HepG2 (cell line): ENCODE data around the gene TPD52L2.

Source experiments
- CBFB ChIP-seq: sonication (generic); formaldehyde crosslinking; IDR thresholded peaks from 2 replicates; pipeline ENCODE4 v1.4.0; 2020; ENCODE audit warnings: missing genetic modification reagents
- DPF2 ChIP-seq: sonication (generic); formaldehyde crosslinking; IDR thresholded peaks from 2 replicates; pipeline ENCODE4 v1.4.0; 2020; ENCODE audit warnings: mild to moderate bottlenecking, low read depth, missing genetic modification reagents, borderline replicate concordance
- EP300 ChIP-seq, 3 experiments: sonication (generic) in 1 of 3; formaldehyde crosslinking in 1 of 3; IDR thresholded peaks; 2 replicates each; pipeline versions ENCODE4 v1.5.1 to v1.6.1; 2011 to 2020; ENCODE audit warnings: low read depth in 2 of 3, low read length in 2 of 3, borderline replicate concordance in 1 of 3, improper control_type of control experiment in 1 of 3, mild to moderate bottlenecking in 1 of 3, missing genetic modification reagents in 1 of 3, moderate library complexity in 1 of 3
- IRX3 ChIP-seq: sonication (generic); formaldehyde crosslinking; IDR thresholded peaks from 2 replicates; pipeline ENCODE4 v1.8.1; 2023; ENCODE audit warnings: mild to moderate bottlenecking, low read depth, missing genetic modification reagents, borderline replicate concordance
- SPEN ChIP-seq: sonication (generic); formaldehyde crosslinking; IDR thresholded peaks from 2 replicates; pipeline ENCODE4 v1.5.1; 2020; ENCODE audit warnings: low read depth, mild to moderate bottlenecking, missing genetic modification reagents
- ZFX ChIP-seq: sonication (generic); formaldehyde crosslinking; IDR thresholded peaks from 2 replicates; pipeline ENCODE4 v1.4.0; 2020; ENCODE audit warnings: mild to moderate bottlenecking, low read depth, missing genetic modification reagents, moderate library complexity
- ZNF761 ChIP-seq: sonication (generic); formaldehyde crosslinking; conservative IDR thresholded peaks from 2 replicates; pipeline ENCODE4 v1.4.0; 2020; ENCODE audit warnings: mild to moderate bottlenecking, missing genetic modification reagents
- TF ChIP-seq, protein P1 (sequence below): sonication (generic); formaldehyde crosslinking; IDR thresholded peaks from 2 replicates; pipeline ENCODE4 v1.5.0; 2020; ENCODE audit warnings: mild to moderate bottlenecking, missing genetic modification reagents, moderate library complexity

DNA sequence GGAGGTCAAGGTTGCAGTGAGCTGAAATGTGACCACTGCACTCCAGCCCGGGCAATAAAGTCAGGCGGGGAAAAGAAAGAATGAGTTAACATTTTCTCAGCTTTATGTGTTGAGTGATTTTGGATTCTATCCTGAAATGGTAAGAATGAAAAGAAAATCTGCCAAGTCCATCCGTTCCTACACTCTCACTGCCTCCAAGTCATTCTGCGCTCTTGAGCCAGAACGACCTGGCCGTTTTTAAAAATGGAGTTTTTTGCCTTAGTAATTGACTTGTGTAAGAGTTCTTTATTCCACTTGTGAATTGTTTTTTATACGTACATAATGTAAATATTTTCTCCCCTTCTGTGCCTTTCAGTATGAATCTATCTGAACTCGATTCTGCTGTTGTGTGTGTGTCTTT, 58.6 kb downstream of the TPD52L2 start:
- TF ChIP-seq ZFX (CRISPR knock-in tag) (no peak), CBFB (CRISPR knock-in tag) (no peak), IRX3 (CRISPR knock-in tag) (no peak), EP300 (IDR thresholded peaks at IDR 0.05; ENCODE audit: low read depth in 2 of 2, low read length in 2 of 2) (no peak), EP300 (CRISPR knock-in tag; IDR thresholded peaks at IDR 0.05; ENCODE audit: borderline replicate concordance) (no peak), ZNF761 (CRISPR knock-in tag) (no peak), SPEN (CRISPR knock-in tag) (no peak), DPF2 (no peak)
- TF ChIP-seq, protein P1, sequence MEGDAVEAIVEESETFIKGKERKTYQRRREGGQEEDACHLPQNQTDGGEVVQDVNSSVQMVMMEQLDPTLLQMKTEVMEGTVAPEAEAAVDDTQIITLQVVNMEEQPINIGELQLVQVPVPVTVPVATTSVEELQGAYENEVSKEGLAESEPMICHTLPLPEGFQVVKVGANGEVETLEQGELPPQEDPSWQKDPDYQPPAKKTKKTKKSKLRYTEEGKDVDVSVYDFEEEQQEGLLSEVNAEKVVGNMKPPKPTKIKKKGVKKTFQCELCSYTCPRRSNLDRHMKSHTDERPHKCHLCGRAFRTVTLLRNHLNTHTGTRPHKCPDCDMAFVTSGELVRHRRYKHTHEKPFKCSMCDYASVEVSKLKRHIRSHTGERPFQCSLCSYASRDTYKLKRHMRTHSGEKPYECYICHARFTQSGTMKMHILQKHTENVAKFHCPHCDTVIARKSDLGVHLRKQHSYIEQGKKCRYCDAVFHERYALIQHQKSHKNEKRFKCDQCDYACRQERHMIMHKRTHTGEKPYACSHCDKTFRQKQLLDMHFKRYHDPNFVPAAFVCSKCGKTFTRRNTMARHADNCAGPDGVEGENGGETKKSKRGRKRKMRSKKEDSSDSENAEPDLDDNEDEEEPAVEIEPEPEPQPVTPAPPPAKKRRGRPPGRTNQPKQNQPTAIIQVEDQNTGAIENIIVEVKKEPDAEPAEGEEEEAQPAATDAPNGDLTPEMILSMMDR (CRISPR knock-in tag): no peak
